CD4-positive, alpha-beta T cell treated with Interleukin-6 at 100 ng/mL for 8 hours (primary cell): ENCODE measurements around the gene CYP2A6.
A peak's percentile ranks its signal among the peaks of the same experiment; 100 is the strongest.
"Not testable (repeated sequence)": the region's sequence is repeated elsewhere in the genome, so short reads cannot be mapped to it uniquely, and the experiment has no call there.

Source experiments
- DNase-seq: peaks from one replicate; pipeline ENCODE4 v3.0.0-alpha.2; 2020; ENCODE audit warnings: mixed read lengths, low spot score

The CYP2A6 gene, protein sequence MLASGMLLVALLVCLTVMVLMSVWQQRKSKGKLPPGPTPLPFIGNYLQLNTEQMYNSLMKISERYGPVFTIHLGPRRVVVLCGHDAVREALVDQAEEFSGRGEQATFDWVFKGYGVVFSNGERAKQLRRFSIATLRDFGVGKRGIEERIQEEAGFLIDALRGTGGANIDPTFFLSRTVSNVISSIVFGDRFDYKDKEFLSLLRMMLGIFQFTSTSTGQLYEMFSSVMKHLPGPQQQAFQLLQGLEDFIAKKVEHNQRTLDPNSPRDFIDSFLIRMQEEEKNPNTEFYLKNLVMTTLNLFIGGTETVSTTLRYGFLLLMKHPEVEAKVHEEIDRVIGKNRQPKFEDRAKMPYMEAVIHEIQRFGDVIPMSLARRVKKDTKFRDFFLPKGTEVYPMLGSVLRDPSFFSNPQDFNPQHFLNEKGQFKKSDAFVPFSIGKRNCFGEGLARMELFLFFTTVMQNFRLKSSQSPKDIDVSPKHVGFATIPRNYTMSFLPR

DNA sequence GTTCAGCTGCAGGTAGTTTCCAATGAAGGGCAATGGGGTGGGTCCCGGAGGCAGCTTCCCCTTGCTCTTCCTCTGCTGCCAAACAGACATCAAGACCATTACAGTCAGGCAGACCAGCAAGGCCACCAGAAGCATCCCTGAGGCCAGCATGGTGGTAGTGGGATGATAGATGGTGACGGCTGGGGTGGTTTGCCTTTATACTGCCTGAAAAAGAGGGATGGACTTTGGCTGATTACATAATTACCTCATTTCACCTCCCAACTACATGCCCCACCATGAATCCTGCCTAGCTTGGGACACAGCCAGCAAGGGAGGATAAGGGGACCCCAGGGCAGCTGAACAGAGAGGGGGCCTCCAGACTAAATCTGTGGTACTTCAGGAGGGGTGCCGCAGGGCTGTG, at the start of gene CYP2A6:
Gene CYP2A6, minus strand, starts transcription at position 171 of the 400 bp plus-strand sequence. Its CDS starts 21 bp downstream, at position 150.
- not testable (repeated sequence) for DNase-seq

DNA sequence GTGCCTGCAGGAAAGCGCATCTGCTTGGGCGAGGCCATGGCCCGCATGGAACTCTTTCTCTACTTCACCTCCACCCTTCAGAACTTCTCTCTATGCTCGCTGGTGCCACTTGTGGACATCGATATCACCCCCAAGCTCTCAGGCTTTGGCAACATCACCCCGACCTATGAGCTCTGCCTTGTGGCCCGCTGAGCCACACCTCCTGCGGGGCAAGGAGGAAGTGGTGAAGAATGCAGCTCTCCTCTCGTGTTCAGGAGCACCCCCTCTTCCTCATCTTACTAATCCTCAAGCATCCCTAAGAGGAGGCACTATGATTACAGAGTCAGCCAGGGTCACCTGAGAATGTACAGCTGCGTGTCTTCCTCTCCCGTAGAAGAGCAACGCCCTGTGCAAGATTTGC, 49.7 kb upstream of the CYP2A6 start:
- peak; percentile 24 for DNase-seq

DNA sequence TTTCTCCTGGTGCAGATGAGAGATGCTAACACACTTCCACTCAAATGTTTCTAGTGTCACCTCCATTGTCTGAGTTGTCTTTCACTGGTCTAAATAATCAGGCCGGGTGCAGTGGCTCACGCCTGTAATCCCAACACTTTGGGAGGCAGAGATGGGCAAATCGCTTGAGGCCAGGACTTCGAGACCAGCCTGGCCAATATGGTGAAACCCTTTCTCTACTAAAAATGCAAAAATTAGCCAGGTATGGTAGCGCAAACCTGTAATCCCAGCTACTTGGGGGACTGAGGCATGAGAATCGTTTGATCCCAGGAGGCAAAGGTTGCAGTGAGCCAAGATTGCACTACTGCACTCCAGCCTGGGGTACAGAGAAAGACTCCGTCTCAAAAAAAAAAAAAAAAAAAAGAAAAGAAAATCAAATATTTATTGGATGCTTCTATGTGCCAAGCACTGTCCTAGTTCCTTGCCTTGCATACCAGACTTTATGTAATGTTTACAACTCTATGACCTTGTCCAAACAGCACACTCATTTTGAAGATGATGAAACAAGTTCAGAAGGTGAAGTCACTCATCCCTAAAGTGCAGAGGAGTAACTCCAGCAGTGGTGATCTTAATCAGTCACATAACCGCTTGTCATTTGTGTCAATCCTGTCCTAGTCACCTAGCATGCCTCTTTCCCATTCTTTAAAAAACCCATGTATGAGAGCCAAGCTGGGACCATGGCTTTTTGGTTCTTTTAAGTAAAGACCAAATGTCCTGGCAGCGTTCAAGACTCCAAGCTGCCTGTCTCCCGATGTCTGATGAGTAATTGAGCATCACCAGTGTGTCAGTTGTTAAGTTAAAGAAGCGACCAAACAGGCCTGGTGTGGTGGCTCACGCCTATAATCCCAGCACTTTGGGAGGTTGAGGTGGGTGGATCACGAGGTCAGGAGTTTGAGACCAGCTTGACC, 46.9 kb upstream of the CYP2A6 start:
- DNase-seq = not testable (repeated sequence)

DNA sequence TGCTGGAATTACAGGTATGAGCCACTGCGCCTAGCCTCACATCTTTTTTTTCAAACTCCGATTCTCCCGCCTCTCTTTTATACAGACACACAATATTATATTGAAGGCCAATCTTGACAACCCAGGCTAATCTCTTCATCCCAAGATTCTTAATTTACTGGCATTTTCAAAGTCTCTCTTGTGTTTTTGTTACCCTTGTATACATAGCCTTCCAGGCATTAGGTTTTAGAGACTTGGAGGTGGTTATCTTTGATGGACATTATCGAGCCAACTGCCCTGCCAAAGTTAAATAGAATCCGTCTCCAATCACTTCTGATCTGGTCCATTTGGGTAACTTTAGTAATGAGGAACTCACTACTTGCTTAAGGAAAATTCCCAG, 46.2 kb upstream of the CYP2A6 start:
- no peak for DNase-seq

DNA sequence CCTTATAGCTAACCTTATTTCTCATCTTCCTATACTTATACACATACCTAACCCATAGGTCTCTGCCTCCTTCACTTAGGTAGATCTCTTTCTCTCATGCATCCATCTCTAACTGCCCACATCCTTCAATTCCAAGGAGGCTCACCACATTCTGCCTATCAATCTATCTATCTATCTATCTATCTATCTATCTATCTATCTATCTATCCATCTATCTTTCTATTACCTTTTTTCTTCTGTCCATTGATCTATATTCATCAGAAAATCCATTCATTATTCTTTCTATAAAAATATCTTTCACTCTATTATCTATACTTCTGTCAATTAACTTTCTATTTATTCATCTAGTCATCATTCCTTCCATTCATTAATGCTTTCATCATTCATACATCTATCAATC, 42.9 kb upstream of the CYP2A6 start:
- DNase-seq = no peak

DNA sequence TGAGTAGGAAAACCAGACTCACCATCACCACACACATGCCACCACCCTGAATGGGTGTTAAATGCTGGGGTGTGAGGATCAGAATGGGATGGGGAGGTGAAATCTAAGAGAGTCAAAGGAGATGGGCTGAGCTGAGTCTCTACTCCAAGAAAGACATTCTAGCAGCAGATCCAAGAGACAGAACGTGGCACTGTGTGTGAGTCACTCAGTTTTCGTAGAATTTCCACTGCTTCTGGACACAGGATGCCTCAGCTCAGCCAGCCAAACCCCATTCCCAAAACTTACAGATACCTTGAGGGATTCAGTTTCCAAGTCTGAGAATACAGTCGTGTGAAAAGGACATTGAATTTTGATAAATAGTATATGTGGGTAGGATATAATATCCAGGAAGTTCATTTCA, 39.1 kb upstream of the CYP2A6 start:
- no peak for DNase-seq

DNA sequence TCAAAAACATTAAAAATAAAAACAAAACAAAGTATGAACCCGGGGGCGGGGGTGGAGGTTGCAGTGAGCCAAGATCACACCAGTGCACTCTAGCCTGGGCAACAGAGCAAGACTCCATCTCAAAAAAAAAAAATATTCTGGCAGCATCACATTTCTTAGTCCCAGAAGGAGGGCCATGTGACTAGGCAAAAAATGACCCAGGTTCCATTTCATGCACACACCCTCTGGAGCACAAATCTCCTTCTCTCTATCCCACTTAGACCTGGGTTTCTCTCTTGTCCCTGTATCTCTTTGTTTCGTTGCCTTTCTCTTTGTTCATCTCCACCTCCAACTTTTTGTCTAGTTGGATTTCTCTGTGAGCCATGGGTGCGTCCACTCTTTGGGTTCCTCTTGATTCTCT, 37.9 kb upstream of the CYP2A6 start:
- DNase-seq = no peak

DNA sequence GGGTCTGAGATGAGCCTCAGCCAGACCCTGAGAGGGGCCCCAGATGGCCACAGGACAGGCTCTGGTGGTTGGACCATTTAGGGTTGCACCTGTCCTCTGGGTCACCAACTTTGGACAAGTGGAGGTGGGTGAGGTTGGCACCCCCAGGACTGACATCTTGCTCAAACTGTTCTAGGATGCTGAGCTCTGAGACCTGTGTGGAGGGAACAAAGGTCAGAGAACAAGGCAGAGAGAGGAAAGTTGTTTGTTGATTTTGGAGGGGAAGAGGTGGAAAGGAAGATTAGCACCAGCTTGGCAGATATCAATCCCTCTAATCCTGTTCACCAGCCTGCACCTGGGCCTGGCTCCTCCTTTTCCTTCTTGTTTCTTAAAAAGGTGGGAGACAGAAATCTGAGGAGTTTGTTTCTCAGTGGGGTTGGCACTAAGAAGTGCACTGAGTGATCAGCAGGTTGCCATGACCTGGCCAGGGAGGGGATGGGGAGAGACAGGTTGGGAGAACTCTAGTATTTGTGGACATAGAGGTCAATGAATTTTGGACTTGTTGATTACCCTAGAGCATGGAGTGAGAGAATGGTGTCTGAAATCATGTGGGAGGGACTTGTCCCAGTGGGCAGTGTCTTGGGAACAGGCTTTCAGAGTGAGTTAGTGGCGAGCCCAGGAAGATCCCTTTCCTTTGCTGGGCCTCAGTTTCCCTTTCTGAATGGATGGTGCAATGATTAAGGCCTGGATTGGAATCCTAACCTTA, 34.1 kb upstream of the CYP2A6 start:
- not testable (repeated sequence) for DNase-seq

DNA sequence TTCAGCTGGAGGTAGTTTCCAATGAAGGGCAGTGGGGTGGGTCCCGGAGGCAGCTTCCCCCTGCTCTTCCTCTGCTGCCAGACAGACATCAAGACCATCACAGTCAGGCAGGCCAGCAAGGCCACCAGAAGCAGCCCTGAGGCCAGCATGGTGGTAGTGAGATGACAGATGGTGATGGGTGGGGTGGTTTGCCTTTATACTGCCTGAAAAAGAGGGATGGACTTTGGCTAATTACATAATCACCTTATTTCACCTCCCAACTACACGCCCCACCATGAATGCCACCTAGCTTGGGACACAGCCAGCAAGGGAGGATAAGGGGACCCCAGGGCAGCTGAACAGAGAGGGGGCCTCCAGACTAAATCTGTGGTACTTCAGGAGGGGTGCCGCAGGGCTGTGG, 31.8 kb upstream of the CYP2A6 start, which contains the start of gene CYP2A7:
Gene CYP2A7, minus strand, starts transcription at position 170 of the 400 bp plus-strand sequence. Its CDS starts 21 bp downstream, at position 149.
- DNase-seq = not testable (repeated sequence)

DNA sequence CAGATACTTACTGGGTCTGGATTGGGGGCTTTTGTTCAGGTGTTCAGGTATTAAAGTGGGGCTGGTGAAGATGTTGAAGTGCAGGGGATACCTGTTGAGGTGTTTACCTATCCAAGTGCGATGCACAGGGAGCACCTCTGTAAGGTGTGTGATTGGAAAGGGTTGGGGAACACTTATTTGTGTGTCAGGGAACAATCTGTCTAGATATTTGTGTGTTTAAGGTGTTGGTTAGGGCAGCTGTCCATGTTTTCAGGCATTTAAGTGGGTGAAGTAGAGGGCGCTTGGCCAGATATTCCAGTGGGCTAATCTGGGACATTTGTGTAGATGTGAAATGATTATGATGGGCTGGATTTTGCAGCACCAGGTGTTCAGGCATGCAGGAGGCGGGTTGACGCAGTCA, 29.1 kb upstream of the CYP2A6 start:
- not testable (repeated sequence) for DNase-seq

DNA sequence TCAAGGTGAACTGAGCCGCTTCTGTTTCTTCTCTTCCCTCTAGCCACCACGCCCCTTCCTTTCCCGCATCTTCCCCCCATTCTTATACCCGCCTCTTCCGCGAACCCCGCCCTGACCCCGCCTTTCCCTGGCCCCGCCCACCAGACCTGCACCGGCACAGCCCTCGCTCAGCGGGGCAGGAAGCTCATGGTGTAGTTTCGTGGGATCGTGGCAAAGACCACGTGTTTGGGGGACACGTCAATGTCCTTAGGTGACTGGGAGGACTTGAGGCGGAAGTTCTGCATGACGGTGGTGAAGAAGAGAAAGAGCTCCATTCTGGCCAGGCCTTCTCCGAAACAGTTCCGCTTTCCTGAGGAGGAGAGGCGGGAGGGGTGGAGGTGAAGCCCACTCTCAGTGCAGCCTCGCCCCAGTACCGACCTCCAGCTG, 25.3 kb upstream of the CYP2A6 start:
- peak; percentile 95 for DNase-seq

DNA sequence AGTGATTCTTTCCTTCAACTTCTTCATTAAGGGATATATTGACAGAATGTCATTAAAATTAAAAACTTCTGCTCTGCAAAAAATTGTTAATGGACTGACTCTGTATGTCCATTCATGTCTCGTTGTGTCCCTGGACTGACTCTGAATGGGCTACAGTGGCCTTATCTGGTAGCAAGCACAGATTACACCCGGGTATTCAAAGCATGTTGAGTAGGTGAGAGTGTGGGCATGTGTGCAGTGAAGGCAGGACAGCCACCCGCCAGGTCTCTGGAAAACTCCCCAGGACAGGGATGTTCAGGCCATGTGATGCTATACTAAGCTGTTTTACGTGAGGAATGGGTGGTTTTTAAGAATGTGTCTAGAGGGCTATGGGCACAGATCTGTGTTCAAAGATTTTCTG, 24.6 kb upstream of the CYP2A6 start:
- DNase-seq = not testable (repeated sequence)

DNA sequence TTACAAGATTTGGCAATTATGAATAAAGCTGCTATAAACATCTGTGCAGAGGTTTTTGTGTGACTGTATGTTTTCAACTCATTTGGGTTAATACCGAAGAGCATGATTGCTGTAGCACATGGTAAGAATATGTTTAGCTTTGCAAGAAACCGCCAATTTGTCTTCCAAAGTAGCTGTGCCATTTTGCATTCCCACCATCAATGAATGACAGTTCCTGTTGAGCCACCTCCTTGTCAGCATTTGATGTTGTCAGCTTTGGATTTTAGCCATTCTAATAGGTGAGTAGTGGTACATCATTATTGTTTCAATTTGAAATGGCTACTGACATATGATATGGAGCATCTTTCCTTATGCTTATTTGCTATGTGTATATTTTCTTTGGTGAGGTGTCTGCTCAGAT, 23.6 kb upstream of the CYP2A6 start:
- DNase-seq = not testable (repeated sequence)

DNA sequence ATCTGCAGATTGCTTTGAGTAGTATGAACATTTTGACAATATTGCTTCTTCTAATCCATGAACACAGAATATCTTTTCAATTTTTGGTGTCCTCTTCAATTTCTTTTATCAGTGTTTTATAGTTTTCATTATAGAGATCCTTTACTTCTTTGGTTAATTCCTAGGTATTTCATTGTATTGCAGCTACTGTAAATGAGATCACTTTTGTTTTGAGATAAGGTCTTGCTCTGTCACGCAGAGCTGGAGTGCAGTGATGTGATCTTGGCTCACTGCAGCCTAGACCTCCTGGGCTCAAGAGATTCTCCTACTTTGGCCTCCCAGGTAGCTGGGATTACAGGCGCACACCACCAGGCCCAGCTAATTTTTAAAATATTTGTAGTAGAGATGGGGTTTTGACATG, 22.0 kb upstream of the CYP2A6 start:
- DNase-seq = no peak

DNA sequence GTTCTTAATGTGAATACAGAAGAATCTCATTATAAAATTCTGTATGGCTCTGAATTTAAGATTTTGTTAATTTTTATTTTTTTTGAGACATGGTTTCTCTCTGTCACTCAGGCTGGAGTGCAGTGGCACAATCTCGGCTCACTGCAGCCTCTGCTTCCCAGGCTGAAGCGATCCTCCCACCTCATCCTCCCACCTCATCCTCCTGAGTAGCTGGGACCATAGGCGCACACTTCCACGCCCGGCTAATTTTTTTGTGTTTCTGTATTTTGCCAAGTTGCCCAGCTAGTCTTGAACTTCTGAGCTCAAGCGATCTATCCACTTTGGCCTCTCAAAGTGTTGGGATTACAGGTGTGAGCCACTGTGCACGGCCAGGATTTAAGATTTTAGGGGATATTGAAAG, 17.5 kb upstream of the CYP2A6 start:
- DNase-seq = no peak

DNA sequence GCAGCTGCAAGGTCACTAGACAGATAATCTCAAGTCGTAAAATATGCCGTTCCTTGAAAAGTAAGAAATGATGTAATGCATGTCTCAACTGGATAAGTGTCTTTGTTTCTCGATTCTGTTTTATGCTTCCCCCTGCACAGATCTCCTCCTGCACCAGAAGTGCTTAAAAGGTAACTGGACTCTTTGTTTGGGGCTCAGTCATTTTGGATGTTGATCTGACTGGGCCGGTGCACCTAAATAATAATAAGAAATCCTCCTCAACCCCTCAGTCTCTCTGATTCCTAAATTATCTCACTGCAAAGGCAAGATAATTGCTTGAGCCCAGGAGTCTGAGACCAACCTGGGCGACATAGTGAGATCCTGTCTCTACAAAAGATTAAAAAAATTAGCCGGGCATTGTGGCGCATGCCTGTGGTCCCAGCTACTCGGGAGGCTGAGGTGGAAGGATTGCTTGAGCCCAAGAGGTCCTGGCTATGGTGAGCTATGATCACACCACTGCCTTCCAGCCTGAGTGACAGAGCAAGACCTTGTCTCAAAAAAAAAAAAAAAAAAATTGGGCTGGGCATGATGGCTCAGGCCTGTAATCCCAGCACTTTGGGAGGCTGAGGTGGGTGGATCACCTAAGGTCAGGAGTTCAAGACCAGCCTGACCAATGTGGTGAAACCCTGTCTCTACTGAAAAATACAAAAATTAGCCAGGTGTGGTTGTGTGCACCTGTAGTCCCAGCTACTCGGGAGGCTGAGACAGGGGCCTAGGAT, 14.7 kb upstream of the CYP2A6 start:
- not testable (repeated sequence) for DNase-seq

DNA sequence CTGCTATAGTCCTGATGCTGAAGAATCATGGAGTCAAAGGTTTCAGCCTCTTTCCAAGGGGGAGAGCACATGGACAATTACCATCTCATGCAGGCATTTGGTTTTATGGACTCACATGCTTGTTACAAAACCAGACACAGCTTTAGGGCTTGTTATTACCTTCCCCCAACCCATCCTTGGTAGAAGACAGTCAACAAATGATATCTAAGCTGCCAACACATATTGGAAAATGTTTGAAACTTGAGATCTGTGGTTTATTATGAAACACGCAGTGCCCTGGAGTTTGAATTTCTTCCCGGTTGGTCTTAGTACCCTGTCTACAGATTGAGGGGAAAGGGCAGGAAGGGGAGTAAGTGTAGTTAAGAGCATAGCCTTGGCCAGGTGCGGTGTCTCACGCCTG, 12.5 kb upstream of the CYP2A6 start:
- DNase-seq = no peak

DNA sequence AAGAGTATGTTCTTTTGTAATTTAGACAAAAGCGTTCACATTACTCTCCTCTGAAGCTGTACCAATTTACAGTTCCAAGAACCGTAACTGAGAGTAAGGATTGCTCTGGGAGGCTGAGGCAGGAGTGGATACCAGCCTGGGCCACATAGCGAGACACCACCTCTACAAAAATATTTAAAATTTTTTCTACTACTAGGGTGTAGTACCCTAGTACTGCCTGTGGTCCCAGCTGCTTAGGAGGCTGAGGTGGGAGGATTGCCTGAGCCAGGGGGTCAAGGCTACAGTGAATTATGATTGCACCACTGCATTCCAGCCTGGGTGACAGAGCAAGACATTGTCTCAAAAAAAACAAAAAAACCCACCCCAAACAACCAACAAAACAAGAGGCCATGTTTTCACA, 12.1 kb upstream of the CYP2A6 start:
- no peak for DNase-seq

DNA sequence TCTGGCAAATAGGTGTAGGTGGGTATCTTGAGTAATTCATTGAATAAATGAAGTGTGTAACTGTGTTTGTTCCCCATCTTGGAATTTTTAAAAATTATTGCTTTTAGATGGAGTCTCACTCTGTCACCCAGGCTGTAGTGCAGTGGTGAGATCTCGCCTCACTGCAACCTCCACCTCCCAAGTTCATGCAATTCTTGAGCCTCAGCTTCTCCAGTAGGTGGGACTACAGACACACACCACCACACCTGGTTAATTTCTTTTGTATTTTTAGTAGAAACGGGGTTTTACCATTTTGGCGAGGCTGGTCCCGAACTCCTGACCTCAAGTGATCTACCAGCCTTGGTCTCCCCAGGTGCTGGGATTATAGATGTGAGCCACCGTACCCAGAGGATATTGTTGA, 7.9 kb upstream of the CYP2A6 start:
- no peak for DNase-seq

DNA sequence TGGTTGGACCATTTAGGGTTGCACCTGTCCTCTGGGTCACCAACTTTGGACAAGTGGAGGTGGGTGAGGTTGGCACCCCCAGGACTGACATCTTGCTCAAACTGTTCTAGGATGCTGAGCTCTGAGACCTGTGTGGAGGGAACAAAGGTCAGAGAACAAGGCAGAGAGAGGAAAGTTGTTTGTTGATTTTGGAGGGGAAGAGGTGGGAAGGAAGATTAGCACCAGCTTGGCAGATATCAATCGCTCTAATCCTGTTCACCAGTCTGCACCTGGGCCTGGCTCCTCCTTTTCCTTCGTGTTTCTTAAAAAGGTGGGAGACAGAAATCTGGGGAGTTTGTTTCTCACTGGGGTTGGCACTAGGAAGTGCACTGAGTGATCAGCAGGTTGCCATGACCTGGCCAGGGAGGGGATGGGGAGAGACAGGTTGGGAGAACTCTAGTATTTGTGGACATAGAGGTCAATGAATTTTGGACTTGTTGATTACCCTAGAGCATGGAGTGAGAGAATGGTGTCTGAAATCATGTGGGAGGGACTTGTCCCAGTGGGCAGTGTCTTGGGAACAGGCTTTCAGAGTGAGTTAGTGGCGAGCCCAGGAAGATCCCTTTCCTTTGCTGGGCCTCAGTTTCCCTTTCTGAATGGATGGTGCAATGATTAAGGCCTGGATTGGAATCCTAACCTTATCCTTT, 2.4 kb upstream of the CYP2A6 start:
- DNase-seq = not testable (repeated sequence)
